NCI-H1436 (cell line): ENCODE results near the gene MYCL.

Experiments used
- DNase-seq: peaks from one replicate; lab custom pipeline; 2025; lab: John Stamatoyannopoulos, UW

MYCL gene

GRCh38 chr1:39852214-39852791 lies 49.4 kb downstream of the MYCL start:
- DNase-seq = peak; percentile 52

GRCh38 chr1:39850606-39851216 lies 51.0 kb downstream of the MYCL start:
- DNase-seq = no peak

GRCh38 chr1:39849203-39849602 lies 52.5 kb downstream of the MYCL start:
- no peak for DNase-seq

- no peak for DNase-seq
These were observed 53.8 kb downstream of the MYCL start for GRCh38 chr1:39847940-39848339.

- DNase-seq = no peak
These were observed 54.9 kb downstream of the MYCL start for GRCh38 chr1:39846796-39847195.

- peak; percentile 99 for DNase-seq
These were observed 55.8 kb downstream of the MYCL start for GRCh38 chr1:39845569-39846566.
